Activated naive CD4-positive, alpha-beta T cell treated with anti-CD3 and anti-CD28 coated beads, Interleukin-2, amount 10 ng/mL, durations not matched to agents 7 days and 5 days (primary cell): ENCODE results near the gene SIRPA.
"Not testable (repeated sequence)": the region's sequence is repeated elsewhere in the genome, so short reads cannot be mapped to it uniquely, and the experiment has no call there.

Source experiments
- CTCF ChIA-PET: fragments of 350-600 bp; sonication (Branson Sonifier 250); formaldehyde crosslinking; loops from one replicate; lab custom pipeline; 2021; ENCODE audit warnings: antibody characterized with exemption; lab: Charles Lee
- DNase-seq: peaks from one replicate; pipeline ENCODE4 v3.0.0-alpha.2; 2020
- H3K27ac Mint-ChIP-seq: one replicate; pipeline ENCODE4 v1.8.0; 2021; ENCODE audit warnings: mild to moderate bottlenecking, moderate library complexity, mixed read lengths
- H3K27me3 Mint-ChIP-seq: one replicate; pipeline ENCODE4 v1.8.0; 2021; ENCODE audit warnings: mild to moderate bottlenecking, mixed read lengths
- H3K36me3 Mint-ChIP-seq: one replicate; pipeline ENCODE4 v1.8.0; 2021; ENCODE audit warnings: mixed read lengths
- H3K4me1 Mint-ChIP-seq: one replicate; pipeline ENCODE4 v1.8.0; 2021; ENCODE audit warnings: mixed read lengths
- H3K4me3 Mint-ChIP-seq: one replicate; pipeline ENCODE4 v1.8.0; 2021; ENCODE audit warnings: mild to moderate bottlenecking, moderate library complexity, mixed read lengths
- H3K9me3 Mint-ChIP-seq: one replicate; pipeline ENCODE4 v1.8.0; 2021; ENCODE audit warnings: mixed read lengths

Gene SIRPA

GRCh38 chr20:1917786-1918185 lies 22.6 kb downstream of the SIRPA start:
- no peak overlapping the region for H3K27ac Mint-ChIP-seq
- H3K27me3 Mint-ChIP-seq = peaks cover 15% of the 10 kb centered on the region
- no peak for DNase-seq
- H3K4me1 Mint-ChIP-seq = no peaks in the 10 kb centered on the region
- H3K36me3 Mint-ChIP-seq = no peaks in the 10 kb centered on the region
- H3K4me3 Mint-ChIP-seq = no peak overlapping the region
- no peaks in the 10 kb centered on the region for H3K9me3 Mint-ChIP-seq
- CTCF ChIA-PET = no interaction called here

- Mint-ChIP-seq H3K4me3 (no peak overlapping the region), H3K9me3 (no peaks in the 10 kb centered on the region), H3K36me3 (no peaks in the 10 kb centered on the region), H3K27ac (no peak overlapping the region), H3K4me1 (no peaks in the 10 kb centered on the region), H3K27me3 (peaks cover 15% of the 10 kb centered on the region)
- CTCF ChIA-PET = no interaction called here
- no peak for DNase-seq
Measured at GRCh38 chr20:1918491-1919165, 23.4 kb downstream of the SIRPA start.

GRCh38 chr20:1920252-1920651 lies 25.0 kb downstream of the SIRPA start:
- Mint-ChIP-seq H3K4me3 (no peak overlapping the region), H3K4me1 (no peaks in the 10 kb centered on the region), H3K27me3 (peaks cover 15% of the 10 kb centered on the region), H3K9me3 (no peaks in the 10 kb centered on the region), H3K27ac (no peak overlapping the region), H3K36me3 (no peaks in the 10 kb centered on the region)
- CTCF ChIA-PET = no interaction called here
- DNase-seq = no peak

- Mint-ChIP-seq H3K4me3 (no peak overlapping the region), H3K4me1 (no peaks in the 10 kb centered on the region), H3K27me3 (peaks cover 11% of the 10 kb centered on the region), H3K9me3 (no peaks in the 10 kb centered on the region), H3K27ac (no peak overlapping the region), H3K36me3 (no peaks in the 10 kb centered on the region)
- no peak for DNase-seq
- CTCF ChIA-PET = no interaction called here
Measured at GRCh38 chr20:1920826-1921225, 25.6 kb downstream of the SIRPA start.

GRCh38 chr20:1921985-1922384 lies 26.8 kb downstream of the SIRPA start:
- CTCF ChIA-PET, H3K36me3 Mint-ChIP-seq, DNase-seq, H3K27ac Mint-ChIP-seq, H3K4me1 Mint-ChIP-seq, H3K4me3 Mint-ChIP-seq, H3K27me3 Mint-ChIP-seq, H3K9me3 Mint-ChIP-seq: not testable (repeated sequence)

GRCh38 chr20:1922786-1923185 lies 27.6 kb downstream of the SIRPA start:
- Mint-ChIP-seq H3K36me3 (no peaks in the 10 kb centered on the region), H3K27me3 (peaks cover 10% of the 10 kb centered on the region), H3K4me1 (no peaks in the 10 kb centered on the region), H3K4me3 (no peak overlapping the region), H3K27ac (no peak overlapping the region), H3K9me3 (no peaks in the 10 kb centered on the region)
- no peak for DNase-seq
- CTCF ChIA-PET = no interaction called here

GRCh38 chr20:1924910-1925861 lies 30.0 kb downstream of the SIRPA start:
- Mint-ChIP-seq H3K27ac (no peak overlapping the region), H3K4me3 (no peak overlapping the region), H3K9me3 (no peaks in the 10 kb centered on the region), H3K36me3 (no peaks in the 10 kb centered on the region), H3K4me1 (no peaks in the 10 kb centered on the region), H3K27me3 (peaks cover 4% of the 10 kb centered on the region)
- CTCF ChIA-PET = interaction anchor here (1.1 kb wide), 1 partner anchor 133 kb away, joined by 3 read pairs; no protein-coding TSS in a partner anchor
- DNase-seq = no peak

- Mint-ChIP-seq H3K27me3 (peaks cover 4% of the 10 kb centered on the region), H3K27ac (no peak overlapping the region), H3K4me1 (no peaks in the 10 kb centered on the region), H3K4me3 (no peak overlapping the region), H3K9me3 (no peaks in the 10 kb centered on the region), H3K36me3 (no peaks in the 10 kb centered on the region)
- CTCF ChIA-PET = no interaction called here
- no peak for DNase-seq
Measured at GRCh38 chr20:1926237-1926636, 31.0 kb downstream of the SIRPA start.

GRCh38 chr20:1927217-1927616 lies 32.0 kb downstream of the SIRPA start:
- no peak for DNase-seq
- Mint-ChIP-seq H3K9me3 (no peaks in the 10 kb centered on the region), H3K36me3 (no peaks in the 10 kb centered on the region), H3K27me3 (peaks cover 8% of the 10 kb centered on the region), H3K27ac (no peak overlapping the region), H3K4me3 (no peak overlapping the region), H3K4me1 (no peaks in the 10 kb centered on the region)
- CTCF ChIA-PET = no interaction called here

GRCh38 chr20:1928154-1928553 lies 32.9 kb downstream of the SIRPA start:
- Mint-ChIP-seq H3K27me3 (peaks cover 17% of the 10 kb centered on the region), H3K4me1 (no peaks in the 10 kb centered on the region), H3K9me3 (no peaks in the 10 kb centered on the region), H3K36me3 (no peaks in the 10 kb centered on the region), H3K4me3 (no peak overlapping the region), H3K27ac (no peak overlapping the region)
- DNase-seq = no peak
- CTCF ChIA-PET = no interaction called here

GRCh38 chr20:1928782-1929181 lies 33.6 kb downstream of the SIRPA start:
- H3K27me3 Mint-ChIP-seq = peaks cover 18% of the 10 kb centered on the region
- H3K4me3 Mint-ChIP-seq = no peak overlapping the region
- no peaks in the 10 kb centered on the region for H3K4me1 Mint-ChIP-seq
- H3K36me3 Mint-ChIP-seq = no peaks in the 10 kb centered on the region
- no peak overlapping the region for H3K27ac Mint-ChIP-seq
- no peak for DNase-seq
- CTCF ChIA-PET = no interaction called here
- H3K9me3 Mint-ChIP-seq = no peaks in the 10 kb centered on the region

GRCh38 chr20:1929460-1929859 lies 34.3 kb downstream of the SIRPA start:
- no peak overlapping the region for H3K4me3 Mint-ChIP-seq
- no peak overlapping the region for H3K27ac Mint-ChIP-seq
- H3K4me1 Mint-ChIP-seq = no peaks in the 10 kb centered on the region
- no peaks in the 10 kb centered on the region for H3K9me3 Mint-ChIP-seq
- H3K27me3 Mint-ChIP-seq = peaks cover 18% of the 10 kb centered on the region
- DNase-seq = no peak
- CTCF ChIA-PET = no interaction called here
- H3K36me3 Mint-ChIP-seq = no peaks in the 10 kb centered on the region

GRCh38 chr20:1930165-1930564 lies 35.0 kb downstream of the SIRPA start:
- no peak for DNase-seq
- Mint-ChIP-seq H3K27me3 (peaks cover 18% of the 10 kb centered on the region), H3K9me3 (no peaks in the 10 kb centered on the region), H3K27ac (no peak overlapping the region), H3K4me1 (no peaks in the 10 kb centered on the region), H3K36me3 (no peaks in the 10 kb centered on the region), H3K4me3 (no peak overlapping the region)
- CTCF ChIA-PET = no interaction called here

- DNase-seq = no peak
- Mint-ChIP-seq H3K4me3 (no peak overlapping the region), H3K27ac (no peak overlapping the region), H3K4me1 (no peaks in the 10 kb centered on the region), H3K27me3 (peaks cover 18% of the 10 kb centered on the region), H3K9me3 (no peaks in the 10 kb centered on the region), H3K36me3 (no peaks in the 10 kb centered on the region)
- CTCF ChIA-PET = no interaction called here
Measured at GRCh38 chr20:1931830-1932229, 36.6 kb downstream of the SIRPA start.

GRCh38 chr20:1932971-1933370 lies 37.8 kb downstream of the SIRPA start:
- H3K27me3 Mint-ChIP-seq = peaks cover 18% of the 10 kb centered on the region
- no peak overlapping the region for H3K4me3 Mint-ChIP-seq
- no peak for DNase-seq
- no peaks in the 10 kb centered on the region for H3K4me1 Mint-ChIP-seq
- H3K9me3 Mint-ChIP-seq = no peaks in the 10 kb centered on the region
- CTCF ChIA-PET = no interaction called here
- H3K27ac Mint-ChIP-seq = no peak overlapping the region
- no peaks in the 10 kb centered on the region for H3K36me3 Mint-ChIP-seq
